HL-60/S4 (cell line): ENCODE measurements around the gene PI4KA.
"Not testable (repeated sequence)": the region's sequence is repeated elsewhere in the genome, so short reads cannot be mapped to it uniquely, and the experiment has no call there.

Experiments
- in situ Hi-C: fragments of 300-500 bp; cut with MboI; formaldehyde crosslinking; loops from 2 replicates; pipeline ENCODE4 v1.14.3; 2022; ENCODE audit warnings: low sequenced_read_pairs

The PI4KA gene

GRCh38 chr22:20732431-20732830, 126.2 kb downstream of the PI4KA start:
- in situ Hi-C loops: not testable (repeated sequence)

DNA sequence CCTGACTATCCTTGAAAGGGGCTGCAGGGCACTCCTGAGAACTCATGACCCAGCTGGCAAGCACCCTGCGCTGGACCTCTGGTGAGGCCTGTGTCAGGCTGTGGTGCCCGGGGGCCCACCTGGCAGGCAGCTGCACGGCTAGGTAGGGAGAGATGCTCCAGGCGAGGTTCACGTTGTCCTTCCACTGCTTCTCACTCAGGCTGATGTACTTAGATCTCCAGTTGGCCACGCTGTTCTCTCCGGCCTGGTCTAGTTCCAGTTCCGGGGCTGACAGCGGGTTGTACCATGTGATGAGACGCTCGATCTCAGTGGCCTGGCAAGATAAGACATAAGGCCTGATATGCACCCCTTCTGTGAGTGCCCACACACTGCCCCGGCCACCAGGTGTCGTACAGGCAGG, 129.4 kb downstream of the PI4KA start:
- in situ Hi-C loops: loop anchor here (10.0 kb wide), 1 partner anchor 56 kb away; no protein-coding TSS in a partner anchor

DNA sequence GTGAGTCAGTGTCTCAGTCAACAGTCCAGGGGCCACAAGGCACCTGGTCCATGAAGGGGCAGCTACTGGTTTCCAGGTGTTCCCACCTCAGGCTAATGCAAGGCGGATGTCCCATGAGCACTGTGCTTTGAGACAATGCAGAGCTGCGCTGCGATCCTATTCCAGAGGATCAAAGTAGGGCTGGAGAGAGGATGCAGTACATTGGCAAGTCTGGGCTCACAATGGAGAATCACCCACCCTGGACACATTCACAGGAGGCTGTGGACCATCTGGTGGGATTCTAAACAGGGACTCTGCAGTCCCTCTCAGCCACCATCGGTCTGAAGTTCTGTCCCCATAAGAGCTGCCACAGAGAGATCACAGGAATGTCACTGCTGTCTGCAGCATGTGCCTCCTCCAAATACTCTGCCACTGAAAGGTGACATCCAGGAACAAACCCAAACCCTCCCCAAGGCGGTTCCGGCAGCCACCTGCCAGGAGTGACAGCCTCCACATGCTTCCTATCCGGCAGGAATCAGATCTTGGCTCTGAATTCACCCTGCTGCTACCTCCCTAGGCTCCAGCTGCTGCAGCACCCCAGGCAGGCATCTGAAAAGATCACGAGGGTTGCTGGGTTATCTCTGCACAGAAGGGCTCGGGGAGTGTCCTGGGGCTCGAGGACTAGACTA, 130.0 kb downstream of the PI4KA start:
- in situ Hi-C loops: loop anchor here (10.0 kb wide), 1 partner anchor 56 kb away; no protein-coding TSS in a partner anchor

- in situ Hi-C loops: loop anchor here (10.0 kb wide), 1 partner anchor 57 kb away; no protein-coding TSS in a partner anchor
Measured at GRCh38 chr22:20727118-20728015, 131.2 kb downstream of the PI4KA start.

DNA sequence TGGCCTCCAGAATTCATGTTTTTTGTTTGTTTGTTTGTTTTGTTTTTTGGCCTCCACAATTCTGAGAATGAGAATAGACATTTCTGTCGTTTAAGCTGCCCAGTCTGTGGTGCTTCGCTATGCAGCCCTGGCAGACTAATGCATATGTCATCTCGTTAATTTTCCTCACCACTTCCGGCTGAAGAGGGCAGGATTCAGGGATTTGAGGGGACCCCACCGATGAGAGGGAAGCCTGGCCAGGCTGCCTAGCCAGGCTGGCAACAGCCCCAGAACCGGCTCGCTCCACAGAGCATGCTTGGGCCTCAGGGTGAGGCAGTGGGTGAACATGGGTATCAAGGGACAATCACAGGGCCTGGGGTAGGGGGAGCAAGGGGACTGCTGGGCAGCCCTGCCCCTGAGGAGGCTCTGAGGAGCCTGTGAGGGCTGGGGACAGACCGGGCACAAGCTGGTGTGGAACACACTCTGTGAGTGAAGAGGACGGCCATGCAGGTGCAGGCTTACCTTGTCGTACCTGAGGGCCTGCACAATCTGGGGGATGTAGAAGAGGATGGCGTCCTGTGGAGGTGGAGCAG, 132.5 kb downstream of the PI4KA start:
- in situ Hi-C loops: loop anchor here (10.0 kb wide), 1 partner anchor 59 kb away; no protein-coding TSS in a partner anchor

DNA sequence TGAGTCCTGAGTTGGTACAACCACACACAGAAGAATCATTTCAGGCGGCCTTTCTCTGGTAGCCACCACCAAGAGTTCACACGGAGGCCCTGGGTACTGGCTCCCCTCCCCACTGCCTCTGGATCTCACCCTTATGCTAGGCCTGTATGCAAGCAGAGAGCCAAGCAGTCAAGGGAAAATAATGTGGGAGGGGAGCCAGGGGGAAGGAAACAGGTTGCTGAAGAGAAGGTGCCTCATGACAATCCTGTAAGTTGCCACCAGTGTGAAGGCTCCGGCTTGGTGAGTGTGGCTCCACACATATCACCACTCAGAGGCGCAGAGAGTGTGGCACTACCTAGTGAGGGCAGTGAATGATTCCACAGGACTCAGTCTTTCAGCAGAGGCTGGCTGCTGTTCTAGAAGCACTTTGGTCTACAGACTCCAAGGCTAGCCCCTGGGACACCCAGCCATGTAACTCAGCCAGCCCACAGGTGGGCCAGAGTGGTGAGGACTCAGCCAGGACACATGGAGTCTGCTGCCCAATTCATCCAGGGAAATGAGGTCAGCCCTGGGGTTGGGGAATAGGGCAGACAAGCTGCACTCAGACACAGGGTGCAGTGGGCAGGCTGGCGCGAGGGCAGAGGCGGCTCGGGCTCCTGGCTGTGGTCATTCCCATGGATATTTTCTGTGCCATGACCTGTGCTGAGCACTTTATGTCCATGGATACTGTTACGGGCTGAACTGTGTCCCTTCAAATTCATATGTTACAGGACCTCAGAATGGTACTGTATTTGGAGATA, 133.7 kb downstream of the PI4KA start:
- in situ Hi-C loops: loop anchor here (10.0 to 25.0 kb wide), 2 partner anchors 60 to 313 kb away; no protein-coding TSS in a partner anchor

DNA sequence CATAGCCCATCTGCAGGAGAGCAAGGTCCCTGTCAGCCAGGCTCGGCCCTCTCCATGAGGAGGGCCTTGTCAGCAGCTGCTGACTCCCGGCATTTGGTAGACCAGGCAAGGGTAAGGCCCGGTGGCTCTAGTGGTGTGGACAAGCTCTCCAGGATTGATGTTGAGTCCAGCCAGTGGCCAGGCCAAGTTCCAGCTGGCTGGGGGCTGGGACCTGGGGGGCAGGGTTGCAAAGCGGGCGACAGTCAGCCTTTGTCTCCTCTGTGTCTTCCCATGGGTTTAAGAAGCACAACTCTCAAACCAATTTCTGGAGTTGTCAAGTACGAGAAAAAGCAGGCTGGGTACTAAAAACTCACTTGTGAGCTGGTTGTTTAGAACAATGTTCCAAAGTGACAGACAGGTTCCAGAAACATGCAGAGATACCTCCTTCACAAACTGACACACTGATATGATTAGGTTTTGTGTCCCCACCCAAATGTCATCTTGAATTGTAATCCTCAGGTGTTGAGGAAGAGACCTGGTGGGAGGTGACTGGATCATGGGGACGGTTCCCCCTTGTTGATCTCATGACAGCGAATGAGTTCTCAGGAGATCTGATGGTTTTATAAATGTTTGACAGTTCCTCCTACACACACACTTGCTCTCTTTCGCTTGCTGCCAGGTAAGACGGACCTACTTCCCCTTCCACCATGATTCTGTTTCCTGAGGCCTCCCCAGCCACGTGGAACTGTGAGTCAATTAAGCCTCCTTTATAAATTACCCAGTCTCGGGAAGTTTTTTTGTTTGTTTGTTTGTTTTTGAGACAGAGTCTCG, 137.0 kb downstream of the PI4KA start:
- in situ Hi-C loops: loop anchor here (10.0 to 25.0 kb wide), 2 partner anchors 63 to 309 kb away; no protein-coding TSS in a partner anchor

GRCh38 chr22:20720692-20721408, 137.8 kb downstream of the PI4KA start:
- in situ Hi-C loops: loop anchor here (10.0 to 25.0 kb wide), 2 partner anchors 64 to 309 kb away; no protein-coding TSS in a partner anchor

DNA sequence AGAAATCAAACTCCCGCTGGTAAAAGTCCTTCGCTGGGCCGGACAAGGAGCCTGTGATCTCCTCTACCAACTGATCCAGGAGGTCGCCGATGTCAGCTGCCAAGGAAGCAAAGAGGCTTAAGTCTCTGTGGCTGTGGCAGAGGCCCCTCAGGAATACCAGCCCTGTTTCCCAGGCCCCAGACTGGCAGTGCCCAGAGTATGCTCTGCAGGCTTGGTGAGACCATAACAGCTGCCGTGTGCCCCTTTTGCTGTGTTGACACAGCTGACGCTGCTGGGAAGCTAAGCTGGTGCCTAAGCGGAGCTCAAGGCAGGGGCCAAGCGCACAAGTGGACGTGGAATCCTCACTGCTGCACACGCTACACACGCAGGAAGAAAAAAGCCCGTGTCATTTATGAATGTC, 139.9 kb downstream of the PI4KA start:
- in situ Hi-C loops: loop anchor here (25.0 kb wide), 1 partner anchor 306 kb away; no protein-coding TSS in a partner anchor

DNA sequence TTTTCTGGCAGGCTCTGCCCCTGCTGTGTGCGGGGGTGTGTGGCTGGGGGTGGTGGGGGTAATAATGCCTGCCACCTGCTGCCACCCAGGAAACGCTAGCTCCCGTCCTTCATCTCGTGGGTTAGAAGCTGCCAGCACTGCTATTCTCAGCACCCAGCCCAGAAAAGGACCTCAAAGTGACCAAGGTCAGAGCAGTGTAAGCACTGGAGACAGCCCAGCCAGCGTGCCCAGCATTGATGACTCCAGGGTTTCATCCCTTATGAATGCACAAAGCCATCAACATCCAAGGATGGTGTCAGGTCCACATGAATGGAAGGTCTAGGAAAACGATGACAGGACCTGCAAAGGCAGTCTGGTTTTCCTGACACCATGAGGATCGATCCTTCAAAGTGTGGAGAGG, 140.6 kb downstream of the PI4KA start:
- in situ Hi-C loops: loop anchor here (25.0 kb wide), 1 partner anchor 306 kb away; no protein-coding TSS in a partner anchor

DNA sequence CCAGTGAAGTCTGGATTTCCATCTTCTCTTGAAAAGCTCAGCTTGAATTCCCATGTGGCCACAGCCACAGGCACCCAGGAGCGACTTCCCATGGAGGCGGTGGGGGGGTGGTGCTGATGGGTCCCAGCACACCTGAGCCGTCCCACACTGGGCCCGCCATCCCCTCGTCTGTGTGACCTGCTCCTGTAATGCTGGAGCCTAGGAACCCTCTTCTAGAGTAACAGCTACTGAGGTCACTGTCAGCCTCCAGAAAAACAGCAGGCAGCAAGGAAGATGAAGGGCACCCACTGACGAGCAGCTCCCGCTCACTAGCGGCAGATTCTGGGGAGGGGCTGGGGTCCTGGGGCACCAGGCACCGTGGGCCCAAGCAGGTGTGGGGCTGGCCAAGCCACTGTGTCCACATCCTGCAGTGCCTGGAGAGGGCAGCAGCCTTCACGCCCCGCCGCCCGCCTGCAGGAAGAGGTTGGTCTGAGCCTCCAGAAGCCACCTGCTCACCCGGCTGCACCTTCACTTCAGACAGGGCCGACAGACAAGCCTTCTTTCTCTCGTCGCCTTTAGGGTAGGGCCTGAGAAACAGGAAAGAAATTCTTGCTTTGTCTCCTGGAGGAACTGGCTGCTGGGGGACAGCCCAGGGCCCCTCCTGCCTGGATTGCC, 141.3 kb downstream of the PI4KA start:
- in situ Hi-C loops: loop anchor here (25.0 kb wide), 1 partner anchor 305 kb away; no protein-coding TSS in a partner anchor

DNA sequence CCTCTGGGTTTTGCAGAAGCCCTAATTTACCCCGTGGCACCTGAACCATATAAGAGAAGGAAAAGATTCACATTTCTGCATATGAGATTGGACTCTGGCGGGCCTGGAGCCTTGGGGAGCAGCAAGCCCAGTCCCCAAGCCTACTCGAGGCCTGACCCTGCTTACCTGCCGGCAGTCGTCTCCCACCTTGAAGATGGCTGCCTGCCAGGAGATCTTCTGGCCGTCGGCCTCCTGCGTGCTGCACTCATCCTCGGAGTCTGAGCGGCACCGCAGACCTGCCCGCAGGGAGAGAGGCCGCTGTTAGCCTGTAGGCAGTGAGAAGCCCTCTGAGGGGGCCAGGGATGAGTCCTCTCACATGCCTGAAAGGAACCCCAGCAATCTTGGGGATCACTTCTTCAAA, 145.5 kb downstream of the PI4KA start:
- in situ Hi-C loops: loop anchor here (25.0 kb wide), 1 partner anchor 301 kb away; no protein-coding TSS in a partner anchor

DNA sequence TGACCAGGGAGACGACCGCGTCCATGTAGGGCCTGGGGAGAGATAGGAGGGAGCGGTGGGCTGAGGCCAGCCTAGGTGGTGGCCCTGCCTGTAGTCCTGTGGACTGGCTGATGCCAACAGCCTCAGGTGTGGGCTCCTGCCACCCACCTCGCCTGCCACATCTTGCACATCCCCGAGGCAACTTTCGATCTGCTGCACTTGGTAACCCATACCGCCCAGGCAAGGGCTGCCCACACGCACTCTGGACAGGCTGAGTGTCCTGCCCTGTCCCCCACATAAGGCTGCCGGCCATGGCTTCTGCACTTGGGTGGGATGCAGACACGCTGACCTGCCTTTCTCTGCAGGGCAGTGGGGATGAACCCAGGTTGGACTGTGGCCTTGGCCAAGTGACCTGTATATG, 148.6 kb downstream of the PI4KA start:
- in situ Hi-C loops: loop anchor here (25.0 kb wide), 1 partner anchor 298 kb away; no protein-coding TSS in a partner anchor

DNA sequence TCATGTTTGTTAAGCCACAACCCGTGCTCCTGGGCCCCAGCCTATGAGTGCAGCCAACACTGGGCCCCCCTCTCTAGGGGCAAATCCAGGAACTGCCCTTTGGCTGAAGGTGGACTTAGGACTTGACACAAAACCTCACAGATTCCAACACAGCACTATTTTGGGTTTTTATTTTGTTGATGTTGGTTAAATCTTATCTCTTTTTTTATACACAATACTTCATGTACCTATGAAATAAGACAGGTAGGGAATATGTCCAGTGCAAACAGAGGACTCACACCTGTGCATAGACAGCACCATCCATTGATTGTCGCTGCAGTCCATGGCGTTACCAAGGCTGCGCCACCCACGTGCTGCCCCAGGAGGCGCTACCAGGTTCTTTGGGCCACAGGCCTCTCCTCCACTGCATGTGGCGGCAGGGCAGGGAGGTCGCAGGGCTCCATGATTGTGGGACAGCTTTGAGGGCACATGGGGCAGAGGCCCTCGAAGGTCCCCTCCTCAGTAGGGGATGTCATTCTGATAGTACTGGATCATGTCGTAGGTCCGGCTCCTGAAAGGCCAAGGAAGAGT, 151.0 kb downstream of the PI4KA start:
- in situ Hi-C loops: loop anchor here (25.0 kb wide), 1 partner anchor 295 kb away; no protein-coding TSS in a partner anchor

- in situ Hi-C loops: loop anchor here (25.0 kb wide), 1 partner anchor 292 kb away; no protein-coding TSS in a partner anchor
Measured at GRCh38 chr22:20703816-20704609, 154.6 kb downstream of the PI4KA start.

DNA sequence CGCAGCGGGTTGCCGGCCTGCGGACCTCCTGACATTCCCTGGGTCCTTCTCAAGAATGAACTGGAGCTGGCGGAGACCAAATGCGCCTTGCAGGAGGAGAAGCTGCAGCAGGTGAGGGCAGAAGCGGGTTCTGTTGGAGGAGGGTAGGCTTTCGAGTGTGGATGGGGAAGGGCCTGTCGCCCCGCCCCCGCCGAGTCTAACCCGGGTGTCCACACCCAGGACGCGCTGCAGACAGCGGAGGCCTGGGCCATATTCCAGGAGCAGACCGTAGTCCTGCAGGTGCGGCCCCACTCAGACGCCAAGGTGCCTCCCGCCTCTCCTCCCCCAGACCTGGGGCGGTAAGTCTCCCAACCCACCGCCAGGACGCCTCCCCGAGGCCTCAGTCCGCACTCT, 155.2 kb downstream of the PI4KA start:
- in situ Hi-C loops: loop anchor here (25.0 kb wide), 1 partner anchor 291 kb away; no protein-coding TSS in a partner anchor
